ENCODE data around the gene MLN.

Gene MLN

DNA sequence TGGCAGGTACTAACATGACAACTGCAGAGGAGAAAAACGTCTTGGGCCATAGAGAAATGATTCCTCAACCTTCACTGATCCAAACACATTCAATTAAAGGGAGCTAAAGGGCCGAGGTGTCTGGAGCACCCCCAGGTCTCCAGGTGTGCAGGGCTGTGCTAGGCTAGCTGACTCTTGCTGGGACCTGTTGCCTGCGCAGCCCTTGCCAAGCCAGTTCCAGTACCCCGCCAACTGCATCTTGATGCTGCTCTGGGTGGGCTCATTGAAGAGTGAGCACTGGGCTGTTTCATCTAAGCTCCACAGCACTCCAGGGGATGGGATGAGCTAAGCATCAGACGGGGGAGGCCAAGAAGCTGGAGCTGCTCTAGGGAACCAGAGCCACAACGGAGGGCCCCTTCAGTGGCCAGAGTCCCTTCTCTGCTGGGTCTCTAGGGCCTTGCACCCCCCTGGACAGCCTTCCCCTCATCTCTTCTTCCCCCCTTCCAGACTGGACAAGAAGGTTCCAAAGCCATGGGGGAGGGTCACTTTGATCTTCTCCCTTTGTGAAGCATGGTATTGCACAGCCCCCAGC lies 30.8 kb downstream of the MLN start:
- no peak for DNase-seq (ENCODE audit: low read depth in 2 of 2, low spot score in 1 of 2)

- DNase-seq (ENCODE audit: low read depth in 2 of 2, low spot score in 1 of 2), result no peak
Observed at GRCh38 chr6:33772082-33772830, 31.5 kb downstream of the MLN start.

DNA sequence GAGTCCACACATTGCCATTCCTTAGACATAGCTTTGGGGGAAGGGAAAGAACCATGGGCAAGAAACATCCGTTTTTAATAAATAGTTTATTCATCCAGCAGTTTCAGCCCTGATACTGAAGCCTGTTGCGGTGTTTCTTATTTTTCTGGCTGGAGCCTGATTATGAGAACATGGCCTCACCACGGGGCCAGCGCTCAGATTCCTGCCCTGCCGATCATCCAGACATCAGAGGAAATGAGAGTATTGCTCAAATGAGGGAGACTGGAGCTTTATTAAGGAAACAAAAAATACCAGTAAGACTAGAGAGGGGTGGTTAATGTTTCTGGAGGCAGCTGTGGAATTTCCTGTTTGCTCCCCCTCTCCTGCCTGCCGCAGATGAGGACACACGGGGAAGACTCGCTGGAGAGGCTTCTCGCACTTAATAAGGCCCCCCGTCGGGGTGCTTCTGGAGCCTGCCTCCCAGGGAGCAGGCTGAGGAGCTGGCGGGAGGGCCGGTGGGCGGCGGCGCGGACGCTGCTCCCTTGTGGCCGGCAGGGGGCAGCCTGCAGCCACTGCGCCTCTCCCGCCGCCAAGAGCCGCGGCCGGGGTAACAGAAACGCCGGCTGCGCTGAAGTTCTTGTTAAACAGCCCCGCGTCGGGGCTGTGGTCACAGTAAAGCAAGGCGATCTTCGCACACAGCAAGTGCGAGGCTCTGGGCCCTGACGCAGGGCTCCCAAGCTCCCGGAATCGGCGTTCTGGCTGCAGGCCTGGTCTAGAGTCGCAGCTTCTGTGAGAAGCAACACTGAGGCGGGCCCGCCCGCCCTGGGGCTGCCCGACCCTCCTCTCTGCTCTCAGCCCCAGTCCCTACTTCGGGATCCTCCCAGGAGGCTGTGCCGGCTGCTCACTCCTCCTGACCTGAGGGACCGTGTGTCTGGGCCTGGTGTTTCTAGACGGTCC lies 32.4 kb downstream of the MLN start:
- DNase-seq (ENCODE audit: low read depth in 2 of 2, low spot score in 1 of 2), result peak; percentile 12 to 30

DNA sequence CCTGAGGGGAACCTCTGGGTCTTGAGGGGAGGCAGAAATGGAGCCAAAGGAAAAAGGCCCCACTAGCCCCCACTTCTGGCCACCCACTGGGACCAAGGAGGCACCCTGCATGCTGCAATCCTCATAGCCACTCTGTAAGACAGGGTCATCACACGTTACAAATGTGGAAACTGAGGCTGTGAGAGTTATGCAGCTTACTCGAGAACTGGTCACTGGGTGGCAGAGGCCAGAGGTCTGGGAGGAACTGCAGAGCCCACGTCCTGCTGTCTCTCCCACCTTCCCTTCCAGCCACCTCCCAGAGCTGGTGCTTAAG lies 33.0 kb downstream of the MLN start:
- DNase-seq (ENCODE audit: low read depth in 2 of 2, low spot score in 1 of 2), result no peak

DNA sequence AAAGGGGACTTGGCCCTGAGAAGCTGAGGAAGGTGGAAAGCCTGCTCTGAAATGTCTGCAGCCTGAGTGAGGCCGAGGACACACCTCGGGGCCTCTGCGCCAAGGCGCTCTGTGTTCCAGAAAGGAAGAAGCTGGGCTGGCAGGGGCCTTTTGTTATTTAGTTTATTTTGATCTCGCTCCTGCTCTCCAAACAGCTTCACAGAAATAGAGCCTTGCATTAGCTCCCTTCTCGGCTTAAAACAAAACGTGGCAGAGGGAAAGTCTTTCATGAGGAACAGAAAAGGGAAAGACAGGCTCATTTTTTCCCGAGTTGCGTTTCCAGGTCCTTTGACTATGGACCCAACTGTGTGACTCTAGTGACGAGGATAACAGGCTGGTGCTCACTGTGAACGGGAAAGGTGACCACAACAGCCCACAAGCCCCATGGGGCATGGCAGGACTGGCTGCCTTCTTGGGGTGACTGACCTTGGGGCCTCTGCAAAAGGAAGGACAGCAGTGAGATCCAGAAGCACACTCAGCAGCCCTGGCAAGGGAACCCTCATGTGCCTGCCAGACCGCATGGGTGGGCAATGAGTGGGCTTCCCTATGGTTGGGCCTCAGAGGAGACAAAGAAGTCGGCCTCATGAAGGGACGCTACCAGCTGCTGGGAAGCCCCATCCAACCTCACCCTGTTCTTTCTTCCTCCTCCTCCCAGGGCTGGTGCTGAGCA lies 33.5 kb downstream of the MLN start:
- no peak for DNase-seq (ENCODE audit: low read depth in 2 of 2, low spot score in 1 of 2)

GRCh38 chr6:33769248-33769821 lies 34.5 kb downstream of the MLN start:
- DNase-seq (ENCODE audit: low read depth in 2 of 2, low spot score in 1 of 2), result no peak

DNA sequence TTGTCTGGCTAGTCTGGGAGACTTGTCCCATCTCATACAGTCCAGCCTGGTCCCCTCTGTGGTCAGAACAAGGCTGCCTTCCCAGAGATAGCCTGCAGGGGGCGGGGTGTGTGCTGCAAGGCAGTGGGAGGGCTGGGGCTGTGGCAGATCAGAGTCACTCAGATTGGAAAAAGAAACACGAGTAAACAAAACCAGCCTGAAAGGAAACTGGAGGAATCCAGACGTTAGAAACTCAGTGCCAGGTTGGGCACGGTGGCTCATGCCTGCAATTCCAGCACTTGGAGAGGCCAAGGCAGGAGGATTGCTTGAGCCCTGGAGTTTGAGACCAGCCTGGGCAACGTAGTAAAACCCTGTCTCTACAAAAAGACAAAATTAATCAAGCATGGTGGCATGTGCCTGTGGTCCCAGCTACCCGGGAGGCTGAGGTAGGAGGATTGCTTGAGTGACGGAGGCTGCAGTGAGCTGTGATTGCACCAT lies 35.1 kb downstream of the MLN start:
- DNase-seq (ENCODE audit: low read depth in 2 of 2, low spot score in 1 of 2), result peak; percentile 33 to 37

- no peak for DNase-seq (ENCODE audit: low read depth in 2 of 2, low spot score in 1 of 2)
Observed at GRCh38 chr6:33766921-33767907, 36.6 kb downstream of the MLN start.

DNA sequence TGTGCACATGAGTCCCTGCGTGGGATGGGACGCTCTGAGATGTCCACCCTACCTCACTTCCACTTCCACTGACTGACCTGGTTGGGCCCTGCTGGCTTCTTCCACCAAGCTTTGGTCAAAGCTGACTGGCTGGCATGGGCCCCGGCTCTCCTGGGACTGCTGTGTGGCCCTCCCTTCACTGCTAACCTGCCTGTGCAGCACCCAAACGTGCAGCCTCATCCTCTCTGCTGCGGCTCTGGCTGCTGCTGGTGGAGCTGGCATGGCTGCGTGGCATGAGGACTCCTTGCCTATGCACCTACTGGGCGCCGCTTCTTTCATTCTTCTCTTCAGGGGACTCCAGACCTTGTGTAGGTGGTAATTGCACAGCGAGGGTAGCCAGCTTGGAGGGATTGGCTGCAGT lies 38.4 kb downstream of the MLN start:
- no peak for DNase-seq (ENCODE audit: low read depth in 2 of 2, low spot score in 1 of 2)

GRCh38 chr6:33764036-33764435 lies 39.8 kb downstream of the MLN start:
- no peak for DNase-seq (ENCODE audit: low read depth in 2 of 2, low spot score in 1 of 2)

- DNase-seq (ENCODE audit: low read depth in 2 of 2, low spot score in 1 of 2), result no peak
Observed at GRCh38 chr6:33763483-33763882, 40.3 kb downstream of the MLN start.

- no peak for DNase-seq (ENCODE audit: low read depth in 2 of 2, low spot score in 1 of 2)
Observed at GRCh38 chr6:33762713-33763112, 41.1 kb downstream of the MLN start.

DNA sequence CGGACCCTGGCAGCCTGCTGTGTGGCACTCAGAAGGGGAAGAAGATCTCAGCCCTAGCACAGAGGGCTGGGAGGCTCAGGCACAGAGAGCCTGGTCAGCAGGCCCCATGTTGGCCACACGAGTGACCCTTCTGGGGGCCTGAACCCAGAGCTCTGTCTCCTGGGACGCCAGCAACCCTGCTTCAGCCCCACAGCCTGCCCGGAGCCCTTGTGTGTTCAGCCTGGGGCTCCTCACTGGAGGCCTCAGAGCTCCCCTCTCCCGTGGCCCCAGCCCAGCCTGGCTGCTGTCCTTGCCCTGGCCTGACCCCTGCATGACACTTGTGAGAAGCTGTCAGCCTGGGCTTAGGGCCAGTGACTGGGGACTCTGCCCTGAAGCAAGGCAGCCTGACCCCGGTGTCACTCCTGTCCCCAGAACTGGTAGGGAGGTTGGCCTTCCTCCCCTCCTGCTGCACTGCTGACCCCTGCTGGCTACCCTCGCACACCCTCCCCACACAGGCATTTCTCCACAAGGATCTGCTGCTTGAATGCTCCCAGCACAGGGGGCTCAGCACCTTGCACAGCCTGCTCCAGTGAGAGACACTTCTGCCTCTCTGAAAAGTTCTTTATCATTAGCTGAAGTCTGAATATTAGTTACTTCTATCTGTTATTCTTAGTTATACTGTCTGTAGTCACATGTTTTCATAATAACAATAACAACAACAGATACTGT lies 41.7 kb downstream of the MLN start:
- no peak for DNase-seq (ENCODE audit: low read depth in 2 of 2, low spot score in 1 of 2)

DNA sequence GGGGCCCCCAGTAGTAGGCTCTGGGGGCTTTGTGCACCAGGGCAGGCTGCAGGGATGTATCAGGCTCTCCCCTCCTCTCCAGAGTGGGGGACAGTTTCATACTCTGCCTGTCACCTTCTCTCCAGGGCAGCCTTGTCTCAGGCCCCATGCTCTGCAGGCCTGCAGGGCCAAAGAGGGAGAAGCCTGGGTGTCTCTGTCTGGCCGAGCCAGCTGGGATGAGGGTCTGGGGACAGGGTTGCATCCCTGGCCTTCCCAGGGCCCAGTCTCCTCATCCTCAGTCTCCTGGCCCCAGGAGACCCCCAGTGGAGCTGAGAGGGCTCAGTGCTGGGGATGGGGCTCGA lies 42.3 kb downstream of the MLN start:
- DNase-seq (ENCODE audit: low read depth in 2 of 2, low spot score in 1 of 2), result no peak

GRCh38 chr6:33759887-33760629 lies 43.7 kb downstream of the MLN start:
- no peak for DNase-seq (ENCODE audit: low read depth in 2 of 2, low spot score in 1 of 2)

DNA sequence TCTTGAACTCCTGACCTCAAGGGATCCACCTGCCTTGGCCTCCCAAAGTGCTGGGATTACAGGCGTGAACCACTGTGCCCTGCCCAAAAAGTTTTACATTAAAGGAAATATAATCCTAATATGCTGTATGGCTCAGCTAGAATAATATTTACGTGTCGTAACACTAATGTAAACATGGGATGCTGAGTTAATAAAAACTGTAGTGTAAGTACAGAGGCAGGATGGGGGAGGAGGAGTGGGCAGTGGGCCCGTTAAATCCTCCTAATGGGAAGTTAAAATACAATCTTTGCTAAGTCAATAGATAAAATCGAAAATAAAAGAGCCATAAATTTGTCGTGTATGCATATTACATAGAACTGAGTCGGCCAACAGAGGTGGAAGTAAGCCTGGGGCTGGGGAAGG lies 45.0 kb downstream of the MLN start:
- no peak for DNase-seq (ENCODE audit: low read depth in 2 of 2, low spot score in 1 of 2)

- DNase-seq (ENCODE audit: low read depth in 2 of 2, low spot score in 1 of 2), result no peak
Observed at GRCh38 chr6:33757906-33758305, 45.9 kb downstream of the MLN start.

DNA sequence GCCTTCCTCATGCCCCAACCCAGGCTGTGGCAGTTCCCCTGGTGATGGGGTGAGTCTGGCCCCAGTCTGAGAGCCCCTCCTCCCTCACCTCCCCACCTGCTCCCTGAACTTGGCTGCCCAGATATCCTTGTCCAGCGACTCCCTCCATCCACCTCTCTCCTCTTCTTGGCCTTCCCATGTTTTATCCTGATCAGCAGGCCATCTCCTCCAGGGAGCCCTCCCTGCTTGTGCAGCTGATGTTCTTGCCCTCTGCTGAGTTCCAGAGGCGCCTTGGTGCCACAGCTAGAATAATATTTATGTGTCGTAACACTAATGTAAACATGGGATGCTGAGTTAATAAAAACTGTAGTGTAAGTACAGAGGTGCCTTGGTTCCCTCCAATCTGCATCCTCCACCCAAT lies 46.7 kb downstream of the MLN start:
- DNase-seq (ENCODE audit: low read depth in 2 of 2, low spot score in 1 of 2), result no peak
